H1 (cell line): Measurements from ENCODE around the gene RAPGEF6. TPM values are rescaled to one million over a fixed set of nuclear protein-coding genes. Genes with fewer than 3 reads are reported as not detected.

ENCODE experiments used
- CTCF ChIA-PET: fragments of 300-600 bp; sonication (Branson Sonifier 250); formaldehyde crosslinking; loops from one replicate; lab custom pipeline; 2021; ENCODE audit not compliant: partially characterized antibody; lab: Charles Lee
- POLR2A ChIA-PET: fragments of 300-600 bp; sonication (Branson Sonifier 250); formaldehyde crosslinking; loops from one replicate; lab custom pipeline; 2021; ENCODE audit warnings: inconsistent platforms; ENCODE audit not compliant: partially characterized antibody; lab: Charles Lee
- DNase-seq, 2 experiments: peaks; one replicate each; pipeline versions ENCODE4 v3.0.0 to v3.0.0-alpha.2; 2010 to 2022; ENCODE audit warnings: low spot score in 2 of 2, low read depth in 1 of 2, mixed read lengths in 1 of 2
- FAIRE-seq: peaks from 2 replicates; lab custom pipeline; 2011; peaks lifted over from hg19 to GRCh38; lab: Jason Lieb, UNC
- H2AFZ ChIP-seq: 2 replicates; pipeline ENCODE4 v1.8.1; 2012; ENCODE audit warnings: low read length, inconsistent platforms
- H2AK5ac ChIP-seq: 2 replicates; pipeline ENCODE4 v1.6.1; 2013; ENCODE audit warnings: low read depth, low read length
- H2BK120ac ChIP-seq: replicated peaks from 2 replicates; pipeline ENCODE3; 2013; ENCODE audit warnings: low read depth, low read length, inconsistent platforms
- H2BK12ac ChIP-seq: 2 replicates; pipeline ENCODE4 v1.6.1; 2013; ENCODE audit warnings: low read depth, low read length
- H2BK15ac ChIP-seq: 2 replicates; pipeline ENCODE4 v1.6.1; 2013; ENCODE audit warnings: low read length
- H2BK20ac ChIP-seq: 2 replicates; pipeline ENCODE4 v1.6.1; 2013; ENCODE audit warnings: low read length
- H2BK5ac ChIP-seq: 2 replicates; pipeline ENCODE4 v1.6.1; 2013; ENCODE audit warnings: low read depth, low read length
- H3K14ac ChIP-seq: 2 replicates; pipeline ENCODE4 v1.6.1; 2013; ENCODE audit warnings: inconsistent platforms; ENCODE audit not compliant: insufficient read length
- H3K18ac ChIP-seq: 2 replicates; pipeline ENCODE4 v1.6.1; 2013; ENCODE audit warnings: low read length; ENCODE audit errors: extremely low read depth
- H3K23ac ChIP-seq: 2 replicates; pipeline ENCODE4 v1.6.1; 2013; ENCODE audit warnings: inconsistent platforms; ENCODE audit not compliant: insufficient read length
- H3K23me2 ChIP-seq: 2 replicates; pipeline ENCODE4 v1.6.1; 2013; ENCODE audit warnings: low read depth, low read length
- H3K27ac ChIP-seq: 2 replicates; pipeline ENCODE4 v1.6.1; 2011; ENCODE audit warnings: low read depth, low read length, inconsistent platforms
- H3K27me3 ChIP-seq, 4 experiments: replicated peaks in 1 of 4; 1 replicate in 1 of 4; 2 replicates in 3 of 4; pipeline versions ENCODE4 v1.6.1 to v1.8.1; 2011 to 2013; ENCODE audit warnings: low read length in 3 of 4, mild to moderate bottlenecking in 3 of 4, inconsistent platforms in 2 of 4, mixed read lengths in 2 of 4, moderate library complexity in 1 of 4; ENCODE audit not compliant: control insufficient read depth in 3 of 4, insufficient read depth in 3 of 4; ENCODE audit errors: extremely low read depth in 1 of 4
- H3K36me3 ChIP-seq, 4 experiments: 2 replicates each; pipeline versions ENCODE4 v1.6.1 to v1.8.1; 2011 to 2013; ENCODE audit warnings: mild to moderate bottlenecking in 4 of 4, low read length in 3 of 4, moderate library complexity in 2 of 4, control low read depth in 1 of 4, inconsistent platforms in 1 of 4; ENCODE audit not compliant: insufficient read depth in 4 of 4, control insufficient read depth in 2 of 4
- H3K4ac ChIP-seq: replicated peaks from 2 replicates; pipeline ENCODE3; 2013; ENCODE audit warnings: low read length, low read depth, mixed read lengths, inconsistent platforms; ENCODE audit not compliant: insufficient read length
- H3K4me1 ChIP-seq, 4 experiments: replicated peaks in 1 of 4; 1 replicate in 1 of 4; 2 replicates in 3 of 4; pipeline versions ENCODE4 v1.6.1 to v1.8.1; 2011 to 2013; ENCODE audit warnings: low read length in 3 of 4, inconsistent platforms in 2 of 4, mixed read lengths in 1 of 4; ENCODE audit not compliant: insufficient read depth in 4 of 4, control insufficient read depth in 3 of 4
- H3K4me2 ChIP-seq, 2 experiments: 2 replicates each; pipeline versions ENCODE4 v1.6.1 to v1.8.1; 2011 to 2013; ENCODE audit warnings: low read depth in 2 of 2, low read length in 2 of 2, control low read depth in 1 of 2, inconsistent platforms in 1 of 2, mild to moderate bottlenecking in 1 of 2; ENCODE audit not compliant: insufficient read depth in 1 of 2
- H3K4me3 ChIP-seq, 4 experiments: fragments of 200-600, 300-600 bp in 1 of 4; sonication (generic), shearing (Covaris generic), sonication (Bioruptor Twin) in 1 of 4; 2 replicates each; pipeline versions ENCODE4 v1.5.1 to v1.8.1; 2011 to 2016; ENCODE audit warnings: low read length in 4 of 4, low read depth in 3 of 4, control low read depth in 2 of 4, inconsistent platforms in 2 of 4, mild to moderate bottlenecking in 2 of 4, mixed read lengths in 1 of 4, moderate library complexity in 1 of 4; ENCODE audit not compliant: insufficient read depth in 2 of 4; ENCODE audit errors: extremely low read depth in 1 of 4
- H3K56ac ChIP-seq: replicated peaks from 2 replicates; pipeline ENCODE3; 2013; ENCODE audit warnings: low read depth, mild to moderate bottlenecking, mixed read lengths, low read length, inconsistent platforms; ENCODE audit not compliant: insufficient read length
- H3K79me1 ChIP-seq: 2 replicates; pipeline ENCODE4 v1.6.1; 2013; ENCODE audit warnings: low read depth, low read length, control low read depth
- H3K79me2 ChIP-seq, 2 experiments: 2 replicates each; pipeline versions ENCODE4 v1.6.1 to v1.8.1; 2012 to 2013; ENCODE audit warnings: low read length in 2 of 2, mild to moderate bottlenecking in 2 of 2, inconsistent platforms in 1 of 2; ENCODE audit not compliant: insufficient read depth in 2 of 2, control insufficient read depth in 1 of 2
- H3K9ac ChIP-seq, 4 experiments: replicated peaks in 1 of 4; 1 replicate in 1 of 4; 2 replicates in 3 of 4; pipeline versions ENCODE4 v1.6.1 to v1.8.1; 2011 to 2013; ENCODE audit warnings: low read depth in 3 of 4, low read length in 3 of 4, control low read depth in 2 of 4, mild to moderate bottlenecking in 2 of 4, moderate library complexity in 2 of 4, inconsistent platforms in 1 of 4; ENCODE audit errors: extremely low read depth in 1 of 4
- H3K9me3 ChIP-seq, 2 experiments: 2 replicates each; pipeline versions ENCODE4 v1.6.1 to v1.8.1; 2012 to 2013; ENCODE audit warnings: mild to moderate bottlenecking in 2 of 2, moderate library complexity in 2 of 2, control low read depth in 1 of 2, inconsistent platforms in 1 of 2, low read depth in 1 of 2, low read length in 1 of 2, mixed read lengths in 1 of 2; ENCODE audit not compliant: insufficient read depth in 2 of 2
- H4K20me1 ChIP-seq, 2 experiments: replicated peaks in 1 of 2; 2 replicates each; pipeline versions ENCODE3 to v1.8.1; 2011 to 2013; ENCODE audit warnings: inconsistent platforms in 2 of 2, low read length in 2 of 2, mild to moderate bottlenecking in 1 of 2; ENCODE audit not compliant: insufficient read depth in 2 of 2, control insufficient read depth in 1 of 2
- H4K5ac ChIP-seq: 2 replicates; pipeline ENCODE4 v1.6.1; 2013; ENCODE audit warnings: low read length, low read depth, mixed read lengths, inconsistent platforms; ENCODE audit not compliant: insufficient read length
- H4K8ac ChIP-seq: 2 replicates; pipeline ENCODE4 v1.8.0; 2013; ENCODE audit warnings: mild to moderate bottlenecking, moderate library complexity, low read length, inconsistent platforms; ENCODE audit not compliant: insufficient read depth; ENCODE audit errors: extremely low read depth
- H4K91ac ChIP-seq: replicated peaks from 2 replicates; pipeline ENCODE3; 2013; ENCODE audit warnings: low read length, mixed read lengths, inconsistent platforms; ENCODE audit not compliant: insufficient read length
- CHD2 ChIP-seq: IDR thresholded peaks from 2 replicates; pipeline ENCODE4 v1.6.1; 2012; ENCODE audit warnings: low read length, improper control_type of control experiment
- KDM5A ChIP-seq: fragments of 200-600 bp; IDR thresholded peaks from 2 replicates; pipeline ENCODE4 v1.7.1; 2012; ENCODE audit warnings: mild to moderate bottlenecking, low read length, inconsistent platforms, mixed read lengths
- PHF8 ChIP-seq: fragments of 200-600 bp; sonication (generic); conservative IDR thresholded peaks from 2 replicates; pipeline ENCODE4 v1.7.1; 2012; ENCODE audit warnings: low read depth, mild to moderate bottlenecking, inconsistent platforms, low read length, moderate library complexity
- TAF1 ChIP-seq: IDR thresholded peaks from 2 replicates; pipeline ENCODE4 v1.6.1; 2011; ENCODE audit warnings: mild to moderate bottlenecking, low read depth, low read length
- whole genome bisulfite sequencing, 2 experiments: shearing (Covaris generic) in 1 of 2; methylation state at CpG; one replicate each; pipeline versions ENCODE4 v1.1.6 to v1.1.7; 2013 to 2015; ENCODE audit warnings: low lambda C conversion rate in 2 of 2, mixed read lengths in 2 of 2, inconsistent platforms in 1 of 2, low coverage in 1 of 2, missing lambda C conversion rate in 1 of 2; ENCODE audit not compliant: insufficient replicate concordance in 2 of 2, insufficient coverage in 1 of 2, insufficient read length in 1 of 2; ENCODE audit errors: extremely low coverage in 1 of 2, missing lambda C conversion rate in 1 of 2; 5-methylcytosine and 5-hydroxymethylcytosine counted together
- polyA plus RNA-seq, 7 experiments: library from polyadenylated mRNA; depleted of rRNA in 3 of 7; stranded (reverse) in 5 of 7; unstranded in 2 of 7; fragments of >200 nt in 5 of 7; fragments of 200-250 nt in 2 of 7; gene quantifications; 1 replicate in 5 of 7; 2 replicates in 1 of 7; 4 replicates in 1 of 7; pipeline versions ENCODE4 v1.2.1 to v1.2.3, GENCODE V29; 2011 to 2013; ENCODE audit warnings: missing spikeins in 2 of 7, mixed read lengths in 2 of 7
- total RNA-seq: library from RNA; stranded (reverse); fragmentation: NEBNext Ultra II Directional; extraction: Animal tissue kit (Norgen Biotek cat#: 25700); gene quantifications from 2 replicates; pipeline ENCODE4 v1.2.1, GENCODE V29; 2021
- TF ChIP-seq, protein P1 (sequence below), 3 experiments: IDR thresholded peaks; 1 replicate in 2 of 3; 2 replicates in 1 of 3; pipeline versions ENCODE4 v1.5.1 to v1.6.1; 2011; ENCODE audit warnings: low read length in 3 of 3, mild to moderate bottlenecking in 3 of 3, inconsistent platforms in 2 of 3, low read depth in 1 of 3, moderate library complexity in 1 of 3; ENCODE audit not compliant: insufficient read depth in 1 of 3; ENCODE audit errors: control extremely low read depth in 1 of 3

Gene RAPGEF6
- total and polyA plus RNA-seq, 2 of the 8 experiments (the other 6 are each of a cell fraction or from before 2014, with no cell fraction given): 4.8 to 20.0 TPM

DNA sequence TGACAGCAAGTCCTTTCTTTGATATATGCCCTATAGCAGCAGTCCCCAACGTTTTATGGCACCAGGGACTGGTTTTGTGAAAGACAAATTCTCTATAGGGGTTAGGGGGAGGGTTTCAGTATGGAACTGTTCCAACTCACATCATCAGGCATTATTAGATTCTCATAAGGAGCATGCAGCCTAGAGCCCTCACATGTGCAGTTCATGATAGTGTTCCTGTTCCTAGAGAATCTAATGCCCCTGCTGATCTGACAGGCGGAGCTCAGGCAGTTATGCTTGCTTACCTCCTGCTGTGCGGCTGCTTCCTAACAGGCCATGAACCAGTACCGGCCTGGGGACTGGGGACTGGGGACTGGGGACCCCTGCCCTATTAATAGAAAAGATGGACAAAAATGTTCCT lies 2.7 kb upstream of the RAPGEF6 start:
- H2AK5ac ChIP-seq: no peak overlapping the region
- no peak overlapping the region for H2AFZ ChIP-seq
- peaks cover 0 to 1% (median 0%) of the 10 kb centered on the region in 4 experiments; a peak in 1 of 7 replicates for H3K4me1 ChIP-seq
- DNase-seq: no peak
- H2BK12ac ChIP-seq: no peak overlapping the region
- H4K5ac ChIP-seq: no peak overlapping the region
- WGBS, 2 experiments: 78% methylated on average over 4 of the region's 4 CpGs; no CpG with 5 or more reads in 1 of the 2 experiments
- no peak overlapping the region for H3K4me2 ChIP-seq
- no peak overlapping the region for H2BK20ac ChIP-seq
- no peaks in the 10 kb centered on the region for H3K27me3 ChIP-seq
- no peak overlapping the region for H3K9ac ChIP-seq
- no peaks in the 10 kb centered on the region for H3K9me3 ChIP-seq
- no peak overlapping the region for H3K23ac ChIP-seq
- TF ChIP-seq, protein P1, sequence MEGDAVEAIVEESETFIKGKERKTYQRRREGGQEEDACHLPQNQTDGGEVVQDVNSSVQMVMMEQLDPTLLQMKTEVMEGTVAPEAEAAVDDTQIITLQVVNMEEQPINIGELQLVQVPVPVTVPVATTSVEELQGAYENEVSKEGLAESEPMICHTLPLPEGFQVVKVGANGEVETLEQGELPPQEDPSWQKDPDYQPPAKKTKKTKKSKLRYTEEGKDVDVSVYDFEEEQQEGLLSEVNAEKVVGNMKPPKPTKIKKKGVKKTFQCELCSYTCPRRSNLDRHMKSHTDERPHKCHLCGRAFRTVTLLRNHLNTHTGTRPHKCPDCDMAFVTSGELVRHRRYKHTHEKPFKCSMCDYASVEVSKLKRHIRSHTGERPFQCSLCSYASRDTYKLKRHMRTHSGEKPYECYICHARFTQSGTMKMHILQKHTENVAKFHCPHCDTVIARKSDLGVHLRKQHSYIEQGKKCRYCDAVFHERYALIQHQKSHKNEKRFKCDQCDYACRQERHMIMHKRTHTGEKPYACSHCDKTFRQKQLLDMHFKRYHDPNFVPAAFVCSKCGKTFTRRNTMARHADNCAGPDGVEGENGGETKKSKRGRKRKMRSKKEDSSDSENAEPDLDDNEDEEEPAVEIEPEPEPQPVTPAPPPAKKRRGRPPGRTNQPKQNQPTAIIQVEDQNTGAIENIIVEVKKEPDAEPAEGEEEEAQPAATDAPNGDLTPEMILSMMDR (IDR thresholded peaks at IDR 0.05; ENCODE audit: control extremely low read depth in 1 of 3, insufficient read depth in 1 of 3, low read depth in 1 of 3, low read length in 3 of 3): no peak
- TF ChIP-seq TAF1 (no peak), KDM5A (no peak), CHD2 (no peak), PHF8 (no peak)
- no peak overlapping the region for H3K56ac ChIP-seq
- no peaks in the 10 kb centered on the region for H3K79me1 ChIP-seq
- ChIA-PET POLR2A (no interaction called here), CTCF (interaction anchor here (1.8 kb wide), 1 partner anchor 48 kb away, joined by 3 read pairs; no protein-coding TSS in a partner anchor)
- H2BK5ac ChIP-seq: no peak overlapping the region
- no peak overlapping the region for H2BK15ac ChIP-seq
- peaks cover 0 to 1% of the 10 kb centered on the region in 2 experiments for H4K20me1 ChIP-seq
- H3K18ac ChIP-seq: no peak overlapping the region
- peaks cover 2% of the 10 kb centered on the region; the same call in 1 of the 2 replicates for H3K23me2 ChIP-seq
- H3K79me2 ChIP-seq: peaks cover 4 to 22% of the 10 kb centered on the region in 2 experiments; a peak in 3 of 4 replicates
- H3K36me3 ChIP-seq: no peaks in the 10 kb centered on the region
- H3K14ac ChIP-seq: no peak overlapping the region
- no peak overlapping the region for H4K8ac ChIP-seq
- no peak overlapping the region for H3K4me3 ChIP-seq
- H3K4ac ChIP-seq: no peak overlapping the region
- H2BK120ac ChIP-seq: no peak overlapping the region
- H3K27ac ChIP-seq: no peak overlapping the region
- FAIRE-seq: no peak
- H4K91ac ChIP-seq: no peak overlapping the region
